K562 treated with DMSO at 1 percent for 4 hours (cell line): ENCODE measurements around the gene ANGPTL8. TPM values are rescaled to one million over a fixed set of nuclear protein-coding genes. Genes with fewer than 3 reads are reported as not detected.

ENCODE experiments used
- total RNA-seq: library from RNA; unstranded; fragments of 300-600 nt; gene quantifications from 2 replicates; pipeline ENCODE4 v1.2.3, GENCODE V29; 2022; ENCODE audit not compliant: insufficient read depth

ANGPTL8 gene, protein sequence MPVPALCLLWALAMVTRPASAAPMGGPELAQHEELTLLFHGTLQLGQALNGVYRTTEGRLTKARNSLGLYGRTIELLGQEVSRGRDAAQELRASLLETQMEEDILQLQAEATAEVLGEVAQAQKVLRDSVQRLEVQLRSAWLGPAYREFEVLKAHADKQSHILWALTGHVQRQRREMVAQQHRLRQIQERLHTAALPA
- not detected in 2 replicates for total RNA-seq

DNA sequence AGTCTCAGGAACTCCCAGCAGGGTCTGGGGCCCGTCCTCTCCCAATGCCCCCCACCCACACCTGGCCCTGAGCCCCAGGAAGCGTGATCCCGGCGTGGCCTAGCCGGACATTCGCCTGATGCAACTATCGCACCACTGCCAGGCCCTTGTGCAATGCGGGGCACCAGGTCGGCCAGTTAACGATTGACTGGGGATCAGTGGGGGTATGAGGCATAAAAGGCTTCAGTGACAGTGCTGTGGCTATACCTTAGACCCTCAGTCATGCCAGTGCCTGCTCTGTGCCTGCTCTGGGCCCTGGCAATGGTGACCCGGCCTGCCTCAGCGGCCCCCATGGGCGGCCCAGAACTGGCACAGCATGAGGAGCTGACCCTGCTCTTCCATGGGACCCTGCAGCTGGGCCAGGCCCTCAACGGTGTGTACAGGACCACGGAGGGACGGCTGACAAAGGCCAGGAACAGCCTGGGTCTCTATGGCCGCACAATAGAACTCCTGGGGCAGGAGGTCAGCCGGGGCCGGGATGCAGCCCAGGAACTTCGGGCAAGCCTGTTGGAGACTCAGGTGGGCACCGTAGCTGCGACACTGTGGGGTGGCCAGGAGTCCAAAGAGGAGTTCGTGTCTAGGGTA, at the start of gene ANGPTL8:
TSS of gene ANGPTL8 (plus strand) at position 243 of the 624 bp plus-strand sequence. CDS start at position 262, 19 bp downstream.

DNA sequence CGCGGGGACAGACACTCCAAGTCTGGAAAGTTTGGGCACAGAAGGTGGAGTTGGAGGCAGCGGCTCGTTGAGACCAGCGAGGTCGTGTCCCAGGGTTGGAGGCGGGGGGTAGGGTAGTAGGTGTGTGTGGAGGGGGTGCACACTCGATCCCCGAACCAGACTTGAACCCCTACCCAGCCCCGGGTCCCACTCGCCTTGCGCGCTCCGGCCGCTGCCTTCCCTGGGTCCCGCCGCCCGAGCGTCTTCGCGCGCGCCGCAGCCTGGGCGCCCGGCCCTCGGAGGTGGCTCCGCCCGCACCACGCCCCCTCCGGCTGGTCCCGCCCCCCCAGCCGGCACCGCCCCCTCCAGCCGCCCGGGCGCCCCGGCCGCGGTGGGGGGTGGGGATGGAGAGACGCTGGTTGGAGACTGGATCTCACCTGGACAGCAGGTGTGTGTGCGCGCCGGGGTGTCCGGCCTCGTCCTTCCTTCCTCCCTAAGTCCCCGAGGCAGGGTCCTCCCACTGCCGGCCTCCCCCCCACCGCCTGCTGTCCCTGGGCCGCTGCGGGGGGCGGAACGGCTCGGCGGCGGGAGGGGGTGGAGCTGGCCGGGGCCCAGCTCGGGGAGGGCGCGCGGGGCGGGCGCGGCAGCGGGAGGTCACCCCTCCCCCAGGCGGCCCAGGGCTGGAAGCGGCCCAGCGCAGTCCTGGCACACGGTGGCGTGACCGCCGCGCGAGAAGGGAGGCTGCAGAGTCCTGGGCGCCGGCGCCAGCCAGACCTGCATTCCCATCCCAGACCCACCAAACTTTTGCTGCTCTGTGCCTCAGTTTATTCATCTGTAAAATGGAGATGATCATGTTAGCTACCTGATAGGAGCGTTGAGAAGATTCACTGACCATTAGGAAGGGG, 41.9 kb upstream of the ANGPTL8 start, which contains the start of gene KANK2:
TSS of gene KANK2 (minus strand) at position 255 of the 884 bp plus-strand sequence. CDS start 3,034 bp downstream, outside the sequence.

DNA sequence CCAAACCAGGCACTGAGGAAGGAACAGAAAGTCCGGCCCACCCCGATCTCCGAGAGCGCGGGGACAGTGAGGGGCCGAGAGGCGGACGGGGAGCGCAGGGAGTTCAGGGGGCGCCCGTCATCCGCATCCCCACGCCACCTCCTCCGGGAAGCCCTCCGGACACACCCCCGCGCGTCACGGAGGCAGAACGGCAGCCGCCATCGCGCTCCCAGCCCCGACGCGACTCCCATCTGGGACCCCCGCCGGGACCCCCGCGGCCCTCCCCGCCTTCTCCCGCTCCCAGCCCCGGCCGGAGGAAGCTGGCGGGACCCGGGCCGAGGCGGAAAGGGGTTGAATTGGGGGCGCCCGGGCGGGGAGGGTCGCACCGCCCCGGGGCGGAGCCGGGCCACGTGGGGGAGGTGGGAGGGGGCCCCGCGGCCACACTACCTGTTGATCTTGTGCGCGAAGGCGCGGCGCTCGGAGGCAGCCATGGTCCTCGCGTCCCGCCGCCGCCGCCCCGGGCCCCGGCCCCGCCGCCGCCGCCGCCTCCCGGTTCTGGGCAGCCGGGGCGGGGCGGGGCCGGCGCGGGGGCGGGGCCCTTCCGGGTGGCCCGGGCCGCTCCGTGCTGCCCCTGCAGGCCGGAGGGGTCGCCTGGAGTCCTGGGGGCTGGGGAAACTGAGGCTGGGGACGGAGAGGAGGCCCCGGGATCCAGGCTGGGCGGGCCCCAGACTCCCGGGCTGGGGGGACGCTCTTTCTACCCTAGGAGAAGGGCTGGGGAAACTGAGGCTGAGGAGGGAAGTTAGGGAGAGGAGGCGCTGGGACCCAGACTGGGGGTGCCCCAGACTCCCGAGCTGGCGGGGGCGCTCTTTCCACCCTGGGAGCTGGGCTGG, 22.8 kb downstream of the ANGPTL8 start, which contains the start of gene DOCK6:
TSS of gene DOCK6 (minus strand) at position 554 of the 869 bp plus-strand sequence. CDS start at position 470, 84 bp downstream.

Other genes with a start within 250 kb of the ANGPTL8 start
- gene LDLR, start 150.2 kb upstream of the ANGPTL8 start, total RNA-seq: 34.3 and 49.4 TPM in 2 replicates
- 14.9 and 16.9 TPM in 2 replicates for gene SPC24, start 83.8 kb upstream of the ANGPTL8 start, total RNA-seq
- gene KANK2, start 42.1 kb upstream of the ANGPTL8 start, total RNA-seq: 28.2 and 42.4 TPM in 2 replicates
- 7.9 and 11.3 TPM in 2 replicates for gene DOCK6, start 22.9 kb downstream of the ANGPTL8 start, total RNA-seq
- gene TSPAN16, start 56.5 kb downstream of the ANGPTL8 start, total RNA-seq: not detected in 2 replicates
- gene RAB3D, start 100.0 kb downstream of the ANGPTL8 start, total RNA-seq: 1.4 and 3.0 TPM in 2 replicates
- 49.9 and 65.9 TPM in 2 replicates for gene TMEM205, start 106.6 kb downstream of the ANGPTL8 start, total RNA-seq
- 5.7 and 8.9 TPM in 2 replicates for gene CCDC159, start 106.9 kb downstream of the ANGPTL8 start, total RNA-seq
- 25.5 and 33.4 TPM in 2 replicates for gene PLPPR2, start 115.8 kb downstream of the ANGPTL8 start, total RNA-seq
- 2.2 and 2.7 TPM in 2 replicates for gene SWSAP1, start 135.0 kb downstream of the ANGPTL8 start, total RNA-seq
- 7.4 and 8.7 TPM in 2 replicates for gene EPOR, start 144.7 kb downstream of the ANGPTL8 start, total RNA-seq
- gene RGL3, start 179.7 kb downstream of the ANGPTL8 start, total RNA-seq: 1.1 and 1.6 TPM in 2 replicates
- not detected in 2 replicates for gene ODAD3, start 195.5 kb downstream of the ANGPTL8 start, total RNA-seq
- 335 and 345 TPM in 2 replicates for gene PRKCSH, start 196.0 kb downstream of the ANGPTL8 start, total RNA-seq
- not detected in 2 replicates for gene ELAVL3, start 241.4 kb downstream of the ANGPTL8 start, total RNA-seq